GM19193 (cell line): Measurements from ENCODE around the gene ZNF217.

Source experiments
- POLR2A ChIP-seq: IDR thresholded peaks from 4 replicates; pipeline ENCODE4 v1.6.1; 2011; ENCODE audit not compliant: insufficient read depth, insufficient read length; ENCODE audit errors: extremely low read depth

The ZNF217 gene

DNA sequence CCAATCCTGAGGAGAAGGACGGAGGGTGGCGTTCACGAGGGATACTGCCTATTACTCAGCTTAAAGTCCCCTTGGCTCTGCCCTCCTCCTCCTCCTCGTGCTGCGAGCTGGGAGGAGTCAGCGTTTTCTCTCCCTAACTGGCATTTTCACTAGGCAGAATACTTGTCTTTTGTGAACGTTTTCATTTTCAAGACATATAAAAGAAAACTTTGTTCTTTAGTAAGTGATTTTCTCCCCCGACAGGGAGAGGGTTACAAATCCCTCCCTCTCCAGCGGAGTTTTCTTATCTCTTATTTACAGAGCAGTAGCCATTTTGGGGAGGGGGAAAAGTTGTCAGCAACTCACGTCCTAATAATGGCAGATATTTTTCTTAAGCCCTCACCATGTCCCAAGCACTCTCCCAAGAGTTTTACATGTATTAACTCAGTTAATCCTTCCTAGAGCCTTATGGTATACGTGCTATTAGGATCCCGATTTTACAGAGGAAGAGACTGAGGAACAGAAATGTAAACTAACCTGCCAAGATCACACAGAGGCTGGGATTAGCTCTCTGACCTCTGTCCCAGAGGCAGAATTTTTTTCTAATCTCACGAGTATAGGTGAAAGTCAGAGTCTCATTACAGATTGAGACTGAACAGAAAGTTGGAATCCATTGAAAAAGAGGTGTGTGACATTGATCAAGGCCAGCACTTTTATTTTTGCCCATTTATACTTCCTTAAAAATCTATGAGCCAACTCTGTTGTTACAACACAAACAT is 30.0 kb upstream of the ZNF217 start:
- TF ChIP-seq POLR2A: peak; percentile 47

DNA sequence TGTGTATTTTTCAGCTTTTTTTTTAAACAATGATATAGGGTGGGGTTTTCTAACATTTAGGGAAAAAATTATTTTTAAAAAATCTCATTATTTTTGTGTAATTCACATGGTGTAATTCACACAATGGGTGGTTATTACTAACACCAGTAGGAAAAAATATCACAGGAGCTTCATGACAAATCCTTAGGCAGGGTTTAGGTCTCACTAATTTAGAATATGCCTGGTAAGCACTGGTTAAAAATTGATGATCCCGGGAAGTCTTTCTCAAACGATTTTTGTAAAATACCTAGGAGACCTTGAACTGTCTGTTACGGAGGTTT is 29.5 kb upstream of the ZNF217 start:
- no peak for TF ChIP-seq POLR2A

DNA sequence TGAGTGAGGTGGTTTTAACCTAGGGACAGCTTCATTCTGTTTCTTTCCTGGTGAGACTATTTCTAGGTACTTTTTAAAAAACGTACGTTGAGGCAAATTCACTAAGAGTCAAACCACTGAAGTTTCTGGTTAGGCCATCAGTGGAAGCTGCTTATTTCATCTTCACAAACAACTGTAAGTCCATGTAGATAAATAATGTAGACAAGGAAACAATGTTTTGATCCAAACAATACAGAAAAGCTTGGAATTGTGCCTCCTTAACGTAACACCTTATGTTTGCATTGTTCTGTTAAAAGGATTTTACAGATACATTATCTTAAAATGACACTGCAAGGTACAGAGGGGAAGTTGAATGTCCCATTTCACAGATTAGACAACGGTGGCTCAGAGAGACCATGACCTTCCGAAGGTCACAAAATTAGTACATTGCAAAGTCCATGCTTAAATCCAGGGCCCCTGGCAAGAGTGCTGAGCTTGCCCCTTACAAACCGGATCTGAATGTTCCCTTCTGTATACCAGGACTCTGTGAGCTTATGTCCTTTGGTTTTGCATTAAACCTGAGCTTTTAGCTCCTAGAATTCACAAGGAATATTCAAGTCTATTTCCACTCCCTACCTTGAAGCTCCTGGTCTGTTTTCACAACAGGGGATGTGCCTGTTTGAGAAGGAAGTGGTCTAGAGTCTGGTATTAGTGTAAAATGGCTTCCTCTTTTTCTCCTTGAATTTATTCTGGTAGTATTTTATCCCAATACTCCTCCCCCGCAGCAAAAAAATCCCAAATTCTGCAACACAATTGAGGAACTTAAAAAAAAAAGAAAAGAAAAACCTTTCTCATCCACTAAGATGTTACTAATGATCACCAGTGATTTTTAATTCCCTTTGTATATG is 28.9 kb upstream of the ZNF217 start:
- TF ChIP-seq POLR2A: no peak

DNA sequence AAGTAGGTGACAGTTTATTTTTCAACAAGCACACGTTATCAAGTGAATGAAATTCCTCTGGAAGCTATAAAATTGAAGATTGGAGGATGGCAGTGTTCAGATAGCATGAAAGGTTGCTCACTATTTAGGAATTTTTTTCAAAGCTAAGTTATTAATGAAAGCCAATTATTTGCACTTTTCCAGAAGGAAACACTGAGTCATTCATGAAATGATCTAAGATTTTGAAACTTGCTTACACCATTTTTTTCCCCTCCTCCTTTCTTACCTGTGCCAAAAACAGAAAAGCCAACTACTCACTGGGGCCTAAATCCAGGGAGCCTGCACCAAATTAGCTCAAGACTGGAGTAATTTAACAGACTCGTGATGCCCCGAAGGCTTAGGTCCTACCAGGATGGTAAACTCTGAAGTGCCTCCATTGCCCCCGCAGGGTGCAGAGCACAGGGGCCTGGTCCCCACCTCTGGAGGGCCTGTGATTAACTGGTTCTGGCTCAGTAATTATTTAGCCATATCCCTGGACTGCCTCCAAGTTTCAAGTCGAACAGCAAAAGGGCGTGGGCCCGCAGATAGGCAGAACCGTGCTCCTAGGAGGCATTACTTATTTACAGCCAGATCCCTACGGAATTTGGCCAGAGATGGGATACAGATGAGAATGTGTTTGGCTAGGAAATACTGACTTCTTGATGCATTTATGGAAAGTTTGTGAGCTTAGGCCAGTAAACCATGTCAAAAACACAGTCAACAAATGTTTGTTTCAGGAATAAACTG is 28.0 kb upstream of the ZNF217 start:
- TF ChIP-seq POLR2A: no peak

DNA sequence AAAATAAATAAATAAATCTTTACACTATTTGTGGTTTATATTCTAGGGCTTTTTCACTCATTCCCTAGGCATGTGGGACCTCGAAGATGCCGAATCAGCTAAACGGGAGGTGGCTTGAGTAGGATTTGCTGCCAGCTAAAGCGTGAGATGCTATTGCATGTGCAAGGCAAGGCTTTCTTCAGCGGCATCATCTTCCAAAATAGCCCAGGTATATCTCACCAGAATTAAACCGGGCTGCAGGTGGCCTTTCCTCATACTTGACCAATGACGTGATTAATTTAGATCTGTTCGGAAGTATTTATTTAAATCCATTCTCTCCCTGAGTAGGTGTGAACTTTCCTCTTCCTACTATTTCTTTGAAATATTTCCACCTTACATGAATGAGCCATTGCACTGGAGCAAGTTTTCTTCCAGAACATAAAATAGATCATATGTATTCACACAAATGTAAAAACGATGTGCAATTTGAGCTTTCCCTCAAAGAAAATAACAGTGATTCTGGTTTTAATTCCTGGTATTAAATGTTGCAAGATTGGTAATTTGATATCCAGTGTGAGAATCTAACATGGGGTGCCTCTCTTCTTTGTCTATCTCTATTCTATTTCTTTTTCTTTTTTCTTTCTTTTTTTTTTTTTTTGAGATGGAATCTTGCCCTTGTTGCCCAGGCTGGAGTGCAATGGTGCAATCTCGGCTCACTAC is 24.3 kb upstream of the ZNF217 start:
- no peak for TF ChIP-seq POLR2A

DNA sequence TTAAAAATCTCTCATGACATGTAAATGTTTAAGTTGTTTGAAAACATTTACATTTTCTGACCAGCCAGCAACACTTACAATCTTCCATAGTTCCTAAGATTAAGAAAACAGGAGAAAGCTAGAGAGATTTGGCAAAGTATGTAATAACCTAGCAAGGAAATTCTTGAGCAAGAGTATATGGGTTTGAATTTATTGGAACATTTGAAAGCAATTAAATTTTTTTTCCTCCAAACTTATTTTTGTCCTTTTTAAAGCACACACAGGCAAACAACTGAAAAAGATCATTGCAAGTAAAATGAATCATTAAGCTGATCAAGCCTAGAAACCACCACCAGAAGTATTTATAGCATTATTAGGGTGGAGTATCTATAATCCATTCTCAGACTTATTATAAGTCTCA is 20.1 kb upstream of the ZNF217 start:
- no peak for TF ChIP-seq POLR2A

DNA sequence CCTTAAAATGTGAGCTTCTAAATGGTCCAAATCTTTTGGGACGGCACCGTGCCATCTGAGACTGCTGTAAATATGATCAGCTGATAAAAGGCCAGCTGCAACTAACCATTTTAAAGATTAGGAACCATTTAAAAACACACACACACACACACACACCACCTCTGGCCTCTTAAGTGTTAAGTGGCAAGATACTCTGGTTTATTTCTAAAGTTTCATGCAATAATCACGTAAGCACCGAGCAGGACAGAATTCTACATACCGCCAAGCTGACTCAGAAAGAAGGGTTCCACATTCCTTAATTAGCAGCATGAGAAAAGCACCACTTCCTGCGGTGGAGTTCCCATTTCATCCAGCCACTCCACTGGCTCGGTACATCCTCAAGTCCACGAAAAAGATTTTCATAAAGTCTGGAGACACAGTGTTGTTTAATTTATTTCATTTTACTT is 17.8 kb upstream of the ZNF217 start:
- no peak for TF ChIP-seq POLR2A

DNA sequence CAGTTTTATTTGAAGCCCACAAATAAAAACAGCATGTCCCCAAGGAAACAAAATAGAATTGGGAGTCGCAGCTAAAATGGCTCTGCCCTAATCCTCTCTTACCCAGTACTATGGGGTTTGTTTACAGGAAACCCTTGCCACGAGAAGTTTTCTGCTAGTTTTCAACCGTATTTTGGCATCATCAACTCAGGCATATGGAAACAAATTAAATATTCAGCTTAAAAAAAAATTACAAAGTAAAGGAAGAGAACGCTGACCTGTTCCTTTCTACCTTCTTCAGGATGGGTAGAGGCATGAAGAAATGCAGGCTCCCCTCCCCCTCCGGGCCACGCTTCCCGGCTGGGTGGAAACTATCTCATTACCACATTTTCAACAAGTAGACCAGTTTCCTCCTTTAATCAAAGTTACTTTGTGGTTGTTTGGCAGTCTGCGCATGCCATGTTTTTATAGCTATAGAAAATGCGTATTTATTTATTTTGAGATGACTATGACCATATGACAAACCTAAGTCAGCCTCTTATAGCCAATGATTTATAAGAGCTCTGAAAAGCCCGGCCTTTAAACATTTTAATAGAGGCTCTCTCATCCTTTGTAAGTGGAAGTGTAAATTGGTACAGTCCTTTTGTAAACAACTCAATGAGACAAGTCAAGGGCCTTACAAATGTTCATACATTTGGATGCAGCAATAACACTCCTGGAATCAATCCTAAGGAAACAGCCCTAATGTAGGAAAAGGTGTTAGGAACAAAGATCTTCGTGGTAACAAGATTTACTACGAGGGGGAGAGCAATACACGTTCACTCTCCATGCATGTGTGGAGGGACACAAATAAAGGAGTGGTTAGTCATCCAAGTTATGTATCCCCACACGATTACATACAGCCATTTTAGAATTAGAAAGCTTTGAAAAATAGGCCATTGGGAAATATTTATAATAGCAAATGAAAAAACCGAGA is 16.1 kb upstream of the ZNF217 start:
- TF ChIP-seq POLR2A: no peak

DNA sequence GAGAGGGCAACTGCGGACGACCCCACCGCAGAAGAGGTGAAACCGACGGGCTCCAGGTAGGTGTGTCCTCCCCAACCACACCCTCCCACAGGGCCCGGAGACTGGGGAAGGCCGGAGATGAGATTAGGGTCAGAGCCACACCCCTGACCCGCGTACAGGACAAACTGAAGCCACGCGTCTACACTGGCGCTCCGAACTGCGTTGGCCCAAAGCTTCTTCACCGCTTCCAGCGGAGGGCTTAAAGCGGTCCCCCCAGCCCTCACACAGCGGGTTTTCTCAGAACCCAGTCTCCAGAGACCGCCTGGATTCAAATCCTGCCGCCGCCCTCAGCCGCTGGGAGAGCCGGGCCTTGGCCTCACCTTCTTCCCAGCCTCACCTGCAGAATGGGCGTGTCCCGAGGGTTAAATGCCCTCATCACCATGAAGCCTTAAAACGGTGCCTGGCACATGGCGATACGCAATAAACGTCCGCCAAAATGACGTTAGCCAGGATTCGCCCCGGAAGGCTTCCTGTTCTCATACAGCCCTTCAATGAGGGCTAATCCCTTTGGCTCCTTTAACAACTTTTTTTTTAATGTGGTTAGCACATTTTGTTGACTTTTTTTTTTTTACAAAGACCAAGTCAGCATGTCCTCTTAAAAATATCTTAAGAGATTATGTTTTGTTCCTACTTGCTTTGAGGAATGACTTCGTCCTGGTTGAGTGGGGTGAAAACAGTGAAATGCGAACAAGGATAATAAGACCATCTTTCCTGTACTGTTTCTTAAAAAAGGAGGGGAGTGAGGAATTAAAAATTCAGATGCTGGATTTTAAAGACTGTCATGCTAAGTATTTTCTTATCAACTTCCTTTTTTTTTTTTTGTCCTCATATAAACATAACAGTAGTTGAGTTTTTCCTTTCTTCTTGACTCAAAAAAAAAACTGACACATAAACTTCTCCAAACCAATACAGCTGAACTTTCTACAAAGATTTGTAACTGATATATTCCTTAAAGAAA is 15.1 kb upstream of the ZNF217 start:
- no peak for TF ChIP-seq POLR2A

DNA sequence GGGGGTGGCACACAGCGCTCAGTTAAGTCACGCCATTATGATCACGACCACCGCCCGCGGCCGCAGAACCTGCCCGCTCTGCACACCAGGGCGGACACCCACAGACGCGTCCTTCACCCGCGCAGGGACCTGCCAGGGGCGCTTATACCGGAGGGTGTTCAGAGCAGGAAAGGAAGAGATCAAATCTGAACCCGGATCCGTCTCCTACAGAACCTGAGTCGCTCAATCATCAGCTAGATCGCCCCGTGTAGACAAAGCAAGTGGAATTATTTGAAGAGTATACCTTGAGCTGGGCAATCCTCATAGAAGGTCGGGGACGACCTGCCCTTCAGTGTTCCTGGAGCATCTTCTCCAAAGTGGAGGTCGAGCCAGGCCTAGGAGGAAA is 14.4 kb upstream of the ZNF217 start:
- no peak for TF ChIP-seq POLR2A

DNA sequence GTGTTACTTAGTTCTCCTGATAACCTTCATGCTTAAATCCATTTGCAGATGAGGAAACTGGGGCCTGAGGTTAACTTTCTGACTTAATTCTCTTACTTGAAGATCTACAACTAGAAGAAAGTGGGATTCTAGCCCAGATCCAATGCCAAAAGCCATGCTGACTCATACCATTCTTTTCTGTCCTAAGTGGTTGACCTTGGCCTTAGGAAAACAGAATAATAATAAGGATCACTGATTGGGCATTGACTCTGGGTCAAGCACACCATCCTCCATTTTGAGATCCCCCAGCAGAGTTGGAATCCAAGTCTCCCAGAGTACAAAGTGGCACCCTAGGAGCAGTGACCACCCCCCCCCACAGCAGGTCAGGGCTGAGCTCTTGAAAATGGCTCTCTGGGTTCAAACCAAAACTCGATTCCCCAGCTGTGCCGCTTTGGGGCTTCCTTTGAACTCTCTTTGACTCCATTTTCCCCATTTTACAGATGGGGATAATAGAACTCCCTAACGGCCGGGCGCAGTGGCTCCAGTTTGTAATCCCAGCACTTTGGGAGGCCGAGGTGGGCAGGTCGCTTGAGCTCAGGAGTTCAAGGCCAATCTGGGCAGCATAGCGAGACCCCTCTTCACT is 12.8 kb upstream of the ZNF217 start:
- TF ChIP-seq POLR2A: no peak

DNA sequence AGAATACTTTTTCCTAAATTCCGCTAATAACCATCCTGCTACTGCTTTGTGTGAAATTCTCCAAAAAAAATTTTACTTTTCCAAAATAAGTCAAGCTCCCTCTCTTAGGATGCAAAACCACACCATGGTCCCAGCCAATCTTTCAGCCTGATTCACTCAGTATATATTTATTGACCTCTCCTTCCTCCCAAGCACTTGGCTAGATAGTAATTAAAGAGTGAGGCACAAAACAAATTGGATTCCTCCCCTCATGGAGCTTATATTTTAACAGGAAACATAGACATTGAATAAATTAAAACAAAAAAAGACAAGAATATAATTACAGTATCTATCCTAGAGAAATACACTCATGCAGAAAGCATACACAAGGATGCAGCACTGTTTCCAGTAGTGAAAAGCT is 9.0 kb upstream of the ZNF217 start:
- TF ChIP-seq POLR2A: no peak
